IgD-negative memory B cell (primary cell): ENCODE measurements around the gene SPSB3. TPM values are rescaled to one million over a fixed set of nuclear protein-coding genes. Genes with fewer than 3 reads are reported as not detected.
A peak's percentile ranks its signal among the peaks of the same experiment; 100 is the strongest.

Experiments used
- H3K27ac Mint-ChIP-seq, 3 donors: one replicate each; pipeline ENCODE4 v1.8.0; 2020 to 2022; ENCODE audit warnings: mild to moderate bottlenecking in 3 of 3, mixed read lengths in 3 of 3, moderate library complexity in 1 of 3
- H3K27me3 Mint-ChIP-seq: one replicate; pipeline ENCODE4 v1.8.0; 2021; ENCODE audit warnings: mixed read lengths
- H3K36me3 Mint-ChIP-seq: one replicate; pipeline ENCODE4 v1.8.0; 2020; ENCODE audit warnings: mild to moderate bottlenecking, mixed read lengths
- H3K4me1 Mint-ChIP-seq, 3 donors: one replicate each; pipeline ENCODE4 v1.8.0; 2020 to 2022; ENCODE audit warnings: mixed read lengths in 3 of 3, mild to moderate bottlenecking in 1 of 3
- H3K4me3 Mint-ChIP-seq, 4 donors: one replicate each; pipeline ENCODE4 v1.8.0; 2020 to 2022; ENCODE audit warnings: mild to moderate bottlenecking in 4 of 4, mixed read lengths in 4 of 4, moderate library complexity in 3 of 4
- H3K9me3 Mint-ChIP-seq, 3 donors: one replicate each; pipeline ENCODE4 v1.8.0; 2020 to 2021; ENCODE audit warnings: mixed read lengths in 3 of 3, mild to moderate bottlenecking in 1 of 3
- polyA plus RNA-seq: library from polyadenylated mRNA; unstranded; fragments of 300-500 nt; fragmentation: Illumina TruSeq; gene quantifications from one replicate; pipeline ENCODE4 v1.2.3, GENCODE V29; 2021

The SPSB3 gene
- polyA plus RNA-seq, 1 donor from 2014 or later, result 55.2 TPM

- Mint-ChIP-seq H3K9me3 (no peaks in the 10 kb centered on the region), H3K4me3 (peak overlapping the region in 2 of 4 donors; percentile 43 to 60), H3K27me3 (no peaks in the 10 kb centered on the region), H3K27ac (no peak overlapping the region), H3K4me1 (peaks cover 0 to 14% (median 6%) of the 10 kb centered on the region in 3 donors), H3K36me3 (no peaks in the 10 kb centered on the region)
These were observed 4.8 kb downstream of the SPSB3 start for GRCh38 chr16:1777375-1778199.

- Mint-ChIP-seq H3K9me3 (no peaks in the 10 kb centered on the region), H3K36me3 (no peaks in the 10 kb centered on the region), H3K27me3 (no peaks in the 10 kb centered on the region), H3K4me1 (peaks cover 5 to 17% (median 6%) of the 10 kb centered on the region in 3 donors), H3K27ac (peak overlapping the region in 1 of 3 donors; percentile 70), H3K4me3 (peak overlapping the region in 2 of 4 donors; percentile 27 to 60)
These were observed 5.4 kb downstream of the SPSB3 start for GRCh38 chr16:1776991-1777374.

- H3K9me3 Mint-ChIP-seq, result no peaks in the 10 kb centered on the region
- peak overlapping the region in 1 of 4 donors; percentile 60 for H3K4me3 Mint-ChIP-seq
These were observed 5.8 kb downstream of the SPSB3 start for GRCh38 chr16:1776672-1776955.

GRCh38 chr16:1775846-1776671 lies 6.3 kb downstream of the SPSB3 start:
- peaks cover 6 to 12% (median 8%) of the 10 kb centered on the region in 3 donors for H3K4me1 Mint-ChIP-seq
- H3K27me3 Mint-ChIP-seq, result no peaks in the 10 kb centered on the region
- H3K9me3 Mint-ChIP-seq, result no peaks in the 10 kb centered on the region
- peak overlapping the region in 2 of 4 donors; percentile 48 to 60 for H3K4me3 Mint-ChIP-seq
- no peaks in the 10 kb centered on the region for H3K36me3 Mint-ChIP-seq
- peak overlapping the region in 1 of 3 donors; percentile 70 for H3K27ac Mint-ChIP-seq

More at GRCh38 chr16:1776672-1776955, 5.8 kb downstream of the SPSB3 start:
- Mint-ChIP-seq H3K36me3 (no peaks in the 10 kb centered on the region), H3K4me1 (peaks cover 6 to 18% (median 8%) of the 10 kb centered on the region in 3 donors), H3K27me3 (no peaks in the 10 kb centered on the region), H3K27ac (peak overlapping the region in 1 of 3 donors; percentile 70)

- H3K4me1 Mint-ChIP-seq, result peaks cover 6 to 12% (median 8%) of the 10 kb centered on the region in 3 donors
- no peaks in the 10 kb centered on the region for H3K9me3 Mint-ChIP-seq
- peak overlapping the region in 3 of 4 donors; percentile 27 to 60 (median 48) for H3K4me3 Mint-ChIP-seq
- H3K36me3 Mint-ChIP-seq, result no peaks in the 10 kb centered on the region
- H3K27me3 Mint-ChIP-seq, result no peaks in the 10 kb centered on the region
- H3K27ac Mint-ChIP-seq, result peak overlapping the region in 1 of 3 donors; percentile 14
These were observed 7.1 kb downstream of the SPSB3 start for GRCh38 chr16:1775006-1775845.

GRCh38 chr16:1774448-1774780 lies 8.0 kb downstream of the SPSB3 start:
- H3K36me3 Mint-ChIP-seq, result no peaks in the 10 kb centered on the region
- H3K27ac Mint-ChIP-seq, result peak overlapping the region in 2 of 3 donors; percentile 83 to 95
- H3K9me3 Mint-ChIP-seq, result no peaks in the 10 kb centered on the region
- no peaks in the 10 kb centered on the region for H3K27me3 Mint-ChIP-seq
- peak overlapping the region in 2 of 4 donors; percentile 94 to 99 for H3K4me3 Mint-ChIP-seq
- H3K4me1 Mint-ChIP-seq, result peaks cover 6 to 15% (median 8%) of the 10 kb centered on the region in 3 donors

GRCh38 chr16:1773703-1774447 lies 8.5 kb downstream of the SPSB3 start:
- peaks cover 6 to 15% (median 8%) of the 10 kb centered on the region in 3 donors for H3K4me1 Mint-ChIP-seq

GRCh38 chr16:1772908-1773702 lies 9.3 kb downstream of the SPSB3 start, which contains the start of gene MRPS34:
MRPS34 (minus strand) TSS chr16:1773134; CDS start chr16:1773119, 15 bp downstream.
- no peaks in the 10 kb centered on the region for H3K9me3 Mint-ChIP-seq

More at GRCh38 chr16:1773703-1774447, 8.5 kb downstream of the SPSB3 start:
- H3K27me3 Mint-ChIP-seq, result no peaks in the 10 kb centered on the region
- no peaks in the 10 kb centered on the region for H3K36me3 Mint-ChIP-seq
- H3K27ac Mint-ChIP-seq, result peak overlapping the region in 2 of 3 donors; percentile 83 to 95
- peak overlapping the region; percentile 93 to 99 (median 95) for H3K4me3 Mint-ChIP-seq
- H3K9me3 Mint-ChIP-seq, result no peaks in the 10 kb centered on the region

GRCh38 chr16:1772362-1772907 lies 9.9 kb downstream of the SPSB3 start, which contains the start of gene EME2:
EME2 (plus strand) TSS chr16:1772810; CDS start chr16:1773228, 418 bp downstream.
- peak within 1 kb of the TSS; percentile 95 to 99 (median 98) for H3K27ac Mint-ChIP-seq

More at GRCh38 chr16:1772908-1773702, 9.3 kb downstream of the SPSB3 start, which contains the start of gene MRPS34:
- Mint-ChIP-seq H3K4me1 (peaks cover 6 to 15% (median 8%) of the 10 kb centered on the region in 3 donors), H3K4me3 (peak within 1 kb of the TSS; percentile 94 to 99 (median 95)), H3K27me3 (no peaks in the 10 kb centered on the region), H3K36me3 (no peaks in the 10 kb centered on the region), H3K27ac (peak within 1 kb of the TSS; percentile 95 to 99 (median 98))

GRCh38 chr16:1771864-1772361 lies 10.5 kb downstream of the SPSB3 start:
- Mint-ChIP-seq H3K4me3 (peak overlapping the region; percentile 94 to 99 (median 95)), H3K4me1 (peaks cover 6 to 15% (median 8%) of the 10 kb centered on the region in 3 donors), H3K27me3 (no peaks in the 10 kb centered on the region), H3K36me3 (no peaks in the 10 kb centered on the region), H3K9me3 (no peaks in the 10 kb centered on the region), H3K27ac (peak overlapping the region; percentile 87 to 99 (median 98))

More at GRCh38 chr16:1772362-1772907, 9.9 kb downstream of the SPSB3 start, which contains the start of gene EME2:
- Mint-ChIP-seq H3K4me1 (peaks cover 6 to 15% (median 8%) of the 10 kb centered on the region in 3 donors), H3K4me3 (peak within 1 kb of the TSS; percentile 94 to 99 (median 95)), H3K27me3 (no peaks in the 10 kb centered on the region), H3K9me3 (no peaks in the 10 kb centered on the region), H3K36me3 (no peaks in the 10 kb centered on the region)

- H3K9me3 Mint-ChIP-seq, result no peaks in the 10 kb centered on the region
These were observed 11.0 kb downstream of the SPSB3 start, which contains the start of gene NME3 for GRCh38 chr16:1771188-1771863. NME3 (minus strand) TSS chr16:1771543; CDS start chr16:1771534, 9 bp downstream.

More at GRCh38 chr16:1771188-1771863, 11.0 kb downstream of the SPSB3 start, which contains the start of gene NME3:
- H3K4me1 Mint-ChIP-seq, result peaks cover 6 to 13% (median 8%) of the 10 kb centered on the region in 3 donors
- H3K36me3 Mint-ChIP-seq, result no peaks in the 10 kb centered on the region
- no peaks in the 10 kb centered on the region for H3K27me3 Mint-ChIP-seq
- H3K4me3 Mint-ChIP-seq, result peak within 1 kb of the TSS; percentile 94 to 99 (median 95)
- peak within 1 kb of the TSS; percentile 87 to 99 (median 98) for H3K27ac Mint-ChIP-seq
